MM.1S (cell line): Measurements from ENCODE around the gene TFDP1.

ENCODE experiments used
- DNase-seq: peaks from one replicate; pipeline ENCODE4 v3.0.0-alpha.2; 2015
- H2AFZ ChIP-seq: fragments of 300-600 bp; sonication (generic); 2 replicates; pipeline ENCODE4 v1.6.0; 2016; ENCODE audit warnings: antibody characterized with exemption, low read length
- H3F3A ChIP-seq: fragments of 300-600 bp; sonication (generic); 2 replicates; pipeline ENCODE4 v1.6.1; 2016; ENCODE audit warnings: mild to moderate bottlenecking, antibody characterized with exemption, low read length, moderate library complexity, mixed read lengths; ENCODE audit not compliant: insufficient read depth
- H3K27ac ChIP-seq: fragments of 300-600 bp; sonication (generic); 2 replicates; pipeline ENCODE4 v1.5.1; 2016; ENCODE audit warnings: mild to moderate bottlenecking, low read length
- H3K27me3 ChIP-seq: fragments of 300-600 bp; sonication (generic); replicated peaks from 2 replicates; pipeline ENCODE4 v1.6.0; 2016; ENCODE audit warnings: low read length; ENCODE audit not compliant: insufficient read depth
- H3K36me3 ChIP-seq: fragments of 300-600 bp; sonication (generic); replicated peaks from 2 replicates; pipeline ENCODE4 v1.6.1; 2016; ENCODE audit warnings: mild to moderate bottlenecking, low read length, mixed read lengths; ENCODE audit not compliant: insufficient read depth
- H3K4me1 ChIP-seq: fragments of 300-600 bp; sonication (generic); 2 replicates; pipeline ENCODE4 v1.6.1; 2016; ENCODE audit warnings: low read length, mixed read lengths
- H3K4me2 ChIP-seq: fragments of 300-600 bp; sonication (generic); 2 replicates; pipeline ENCODE4 v1.6.0; 2016; ENCODE audit warnings: low read depth, low read length
- H3K4me3 ChIP-seq: fragments of 300-600 bp; sonication (generic); 2 replicates; pipeline ENCODE4 v1.5.1; 2016; ENCODE audit warnings: low read length, mixed read lengths
- H3K79me2 ChIP-seq: fragments of 300-600 bp; sonication (generic); 2 replicates; pipeline ENCODE4 v1.6.1; 2016; ENCODE audit warnings: mixed run types, low read length, mixed read lengths
- H3K9ac ChIP-seq: fragments of 300-600 bp; sonication (generic); 2 replicates; pipeline ENCODE4 v1.6.1; 2016; ENCODE audit warnings: low read length, mixed read lengths
- H3K9me2 ChIP-seq: fragments of 300-600 bp; sonication (generic); replicated peaks from 2 replicates; pipeline ENCODE4 v1.6.1; 2016; ENCODE audit warnings: mild to moderate bottlenecking, low read length, mixed read lengths; ENCODE audit not compliant: insufficient read depth
- H3K9me3 ChIP-seq: fragments of 300-600 bp; sonication (generic); replicated peaks from 2 replicates; pipeline ENCODE4 v1.6.1; 2016; ENCODE audit warnings: mild to moderate bottlenecking, low read length, mixed read lengths; ENCODE audit not compliant: insufficient read depth
- H4K20me1 ChIP-seq: fragments of 300-600 bp; sonication (generic); 2 replicates; pipeline ENCODE4 v1.6.1; 2016; ENCODE audit warnings: mild to moderate bottlenecking, low read length, moderate library complexity, mixed read lengths; ENCODE audit not compliant: insufficient read depth
- EZH2 ChIP-seq: fragments of 300-600 bp; sonication (generic); optimal IDR thresholded peaks from 2 replicates; pipeline ENCODE3; 2017; ENCODE audit warnings: low read depth, mild to moderate bottlenecking, antibody characterized with exemption, low read length, mixed read lengths
- EZH2phosphoT487 ChIP-seq: fragments of 300-600 bp; sonication (generic); IDR thresholded peaks from 2 replicates; pipeline ENCODE4 v1.6.1; 2018; ENCODE audit warnings: antibody characterized with exemption, low read length
- TF ChIP-seq, protein P1 (sequence below): fragments of 300-600 bp; sonication (generic); IDR thresholded peaks from 2 replicates; pipeline ENCODE4 v1.5.1; 2016; ENCODE audit warnings: antibody characterized with exemption, low read length, mixed read lengths

The TFDP1 gene

DNA sequence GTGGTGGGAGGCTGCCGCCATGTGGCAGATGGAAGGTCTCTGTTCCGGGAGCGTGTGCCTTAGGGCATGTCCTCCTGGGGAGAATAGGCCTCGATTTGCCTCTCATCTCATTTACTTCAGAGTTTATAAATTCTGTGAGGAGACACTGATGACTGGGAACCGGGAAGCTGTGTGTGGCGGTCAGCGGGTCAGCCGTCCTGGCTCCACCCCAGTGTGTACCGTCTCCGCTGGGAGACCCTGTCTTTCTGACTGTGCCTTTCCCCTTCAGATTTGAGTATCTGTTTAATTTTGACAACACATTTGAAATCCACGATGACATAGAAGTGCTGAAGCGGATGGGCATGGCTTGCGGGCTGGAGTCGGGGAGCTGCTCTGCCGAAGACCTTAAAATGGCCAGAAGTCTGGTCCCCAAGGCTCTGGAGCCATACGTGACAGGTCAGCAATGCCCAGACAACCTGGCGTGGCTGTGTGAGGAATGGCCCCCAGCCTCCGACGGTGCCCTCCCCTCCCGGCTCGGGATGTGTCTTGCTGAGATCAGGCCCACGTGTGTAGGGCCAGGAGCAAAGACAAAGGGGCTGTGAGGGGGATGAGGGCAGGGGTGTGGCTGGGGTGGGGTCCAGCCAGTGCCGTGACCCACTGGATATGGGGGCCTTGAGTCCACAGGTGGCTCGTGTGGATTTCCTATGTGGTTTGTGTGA is 51.9 kb downstream of the TFDP1 start:
- no peaks in the 10 kb centered on the region for H3K9me2 ChIP-seq
- TF ChIP-seq EZH2phosphoT487 (no peak), EZH2 (no peak)
- TF ChIP-seq, protein P1, sequence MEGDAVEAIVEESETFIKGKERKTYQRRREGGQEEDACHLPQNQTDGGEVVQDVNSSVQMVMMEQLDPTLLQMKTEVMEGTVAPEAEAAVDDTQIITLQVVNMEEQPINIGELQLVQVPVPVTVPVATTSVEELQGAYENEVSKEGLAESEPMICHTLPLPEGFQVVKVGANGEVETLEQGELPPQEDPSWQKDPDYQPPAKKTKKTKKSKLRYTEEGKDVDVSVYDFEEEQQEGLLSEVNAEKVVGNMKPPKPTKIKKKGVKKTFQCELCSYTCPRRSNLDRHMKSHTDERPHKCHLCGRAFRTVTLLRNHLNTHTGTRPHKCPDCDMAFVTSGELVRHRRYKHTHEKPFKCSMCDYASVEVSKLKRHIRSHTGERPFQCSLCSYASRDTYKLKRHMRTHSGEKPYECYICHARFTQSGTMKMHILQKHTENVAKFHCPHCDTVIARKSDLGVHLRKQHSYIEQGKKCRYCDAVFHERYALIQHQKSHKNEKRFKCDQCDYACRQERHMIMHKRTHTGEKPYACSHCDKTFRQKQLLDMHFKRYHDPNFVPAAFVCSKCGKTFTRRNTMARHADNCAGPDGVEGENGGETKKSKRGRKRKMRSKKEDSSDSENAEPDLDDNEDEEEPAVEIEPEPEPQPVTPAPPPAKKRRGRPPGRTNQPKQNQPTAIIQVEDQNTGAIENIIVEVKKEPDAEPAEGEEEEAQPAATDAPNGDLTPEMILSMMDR, result no peak
- no peak overlapping the region for H3K4me2 ChIP-seq
- no peak overlapping the region for H3K4me3 ChIP-seq
- H3K79me2 ChIP-seq, result peaks cover 28% of the 10 kb centered on the region
- H4K20me1 ChIP-seq, result no peaks in the 10 kb centered on the region
- no peak overlapping the region for H3K9ac ChIP-seq
- no peaks in the 10 kb centered on the region for H3K4me1 ChIP-seq
- no peaks in the 10 kb centered on the region for H3F3A ChIP-seq
- no peak overlapping the region for H2AFZ ChIP-seq
- no peaks in the 10 kb centered on the region for H3K27me3 ChIP-seq
- DNase-seq, result no peak
- peaks cover 37% of the 10 kb centered on the region for H3K36me3 ChIP-seq
- no peaks in the 10 kb centered on the region for H3K9me3 ChIP-seq
- H3K27ac ChIP-seq, result no peak overlapping the region

DNA sequence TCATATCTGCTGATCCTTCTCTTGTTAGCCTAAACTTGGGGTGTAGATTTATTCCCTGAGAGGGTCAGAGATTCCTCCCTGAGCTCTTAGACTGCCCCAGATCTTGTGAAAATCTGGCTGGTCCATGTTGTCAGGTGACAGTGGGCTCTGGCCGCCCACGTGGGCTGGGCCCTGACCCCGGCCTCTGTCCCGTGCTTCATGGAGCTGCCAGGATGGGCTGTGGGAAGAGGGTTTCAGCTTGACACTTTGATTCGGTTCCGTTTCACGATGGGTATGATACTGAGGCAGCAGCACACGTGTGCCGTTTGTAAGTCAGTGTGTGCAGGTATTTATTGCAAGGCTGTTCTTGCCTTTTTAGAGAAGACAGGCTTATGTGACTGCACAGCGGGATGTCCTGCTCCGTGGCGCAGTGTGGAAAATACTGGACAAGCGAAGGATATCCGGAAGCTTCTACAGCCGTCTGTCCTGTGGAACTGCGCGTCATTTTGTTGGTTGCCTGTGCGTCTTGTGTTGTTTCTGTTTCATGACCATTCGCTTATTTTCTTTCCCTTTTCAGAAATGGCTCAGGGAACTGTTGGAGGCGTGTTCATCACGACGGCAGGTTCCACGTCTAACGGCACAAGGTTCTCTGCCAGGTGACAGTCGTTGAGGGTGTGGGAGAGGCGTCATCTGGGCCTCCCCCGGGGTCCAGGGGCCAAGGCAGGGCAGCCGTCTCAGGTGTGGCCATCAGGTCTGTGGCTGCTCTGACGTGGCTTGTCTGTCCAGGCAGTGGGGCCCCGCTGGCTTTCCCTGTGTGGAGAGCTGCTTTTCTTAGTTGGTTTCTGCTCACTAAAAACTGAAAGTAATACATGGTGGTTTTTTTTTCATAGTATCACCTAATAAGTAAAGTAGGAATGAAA is 53.0 kb downstream of the TFDP1 start:
- Histone ChIP-seq H4K20me1 (no peaks in the 10 kb centered on the region), H3K27ac (no peak overlapping the region), H3K9me3 (no peaks in the 10 kb centered on the region), H3K9ac (no peak overlapping the region), H3K79me2 (peaks cover 17% of the 10 kb centered on the region), H2AFZ (no peak overlapping the region), H3K4me3 (no peak overlapping the region), H3K9me2 (no peaks in the 10 kb centered on the region), H3F3A (no peaks in the 10 kb centered on the region), H3K4me2 (no peak overlapping the region), H3K36me3 (peaks cover 33% of the 10 kb centered on the region), H3K4me1 (no peaks in the 10 kb centered on the region), H3K27me3 (no peaks in the 10 kb centered on the region)
- TF ChIP-seq EZH2phosphoT487, result no peak
- no peak for TF ChIP-seq EZH2
- DNase-seq, result no peak

DNA sequence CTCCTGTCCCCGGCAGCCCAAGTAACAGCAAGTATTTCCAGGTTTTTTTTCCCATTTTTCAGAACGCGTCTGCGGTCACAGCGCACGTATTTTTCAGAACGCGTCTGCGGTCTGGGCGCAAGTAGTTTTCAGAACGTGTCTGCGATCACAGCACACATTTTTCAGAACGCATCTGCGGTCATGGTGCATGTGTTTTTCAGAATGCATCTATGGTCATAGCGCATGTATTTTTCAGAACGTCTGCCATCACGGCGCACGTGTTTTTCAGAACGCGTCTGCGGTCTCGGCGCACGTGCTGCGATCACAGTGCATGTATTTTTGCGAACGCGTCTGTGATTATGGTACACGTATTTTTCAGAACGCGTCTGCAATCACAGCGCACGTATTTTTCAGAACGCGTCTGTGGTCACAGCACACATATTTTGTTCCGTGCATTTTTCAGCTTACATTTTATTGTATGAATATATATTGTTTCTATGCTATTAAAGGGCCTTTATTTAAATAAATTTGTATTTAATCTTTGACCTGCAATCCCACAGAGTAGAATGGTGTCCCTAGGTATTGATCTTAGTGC is 53.7 kb downstream of the TFDP1 start:
- H3K27ac ChIP-seq, result no peak overlapping the region
- H3K9me2 ChIP-seq, result no peaks in the 10 kb centered on the region
- H3K4me2 ChIP-seq, result no peak overlapping the region
- H3K9ac ChIP-seq, result no peak overlapping the region
- H3K27me3 ChIP-seq, result no peaks in the 10 kb centered on the region
- H2AFZ ChIP-seq, result no peak overlapping the region
- peaks cover 33% of the 10 kb centered on the region for H3K36me3 ChIP-seq
- DNase-seq, result no peak
- TF ChIP-seq, protein P1, result no peak
- TF ChIP-seq EZH2 (no peak), EZH2phosphoT487 (no peak)
- no peaks in the 10 kb centered on the region for H4K20me1 ChIP-seq
- no peaks in the 10 kb centered on the region for H3K9me3 ChIP-seq
- no peaks in the 10 kb centered on the region for H3K4me1 ChIP-seq
- H3F3A ChIP-seq, result 0 out of 2 replicates have a peak, but pooled peaks cover under 1% of the 10 kb centered on the region
- peaks cover 11% of the 10 kb centered on the region; the same call in 1 of the 2 replicates for H3K79me2 ChIP-seq
- no peak overlapping the region for H3K4me3 ChIP-seq
